Stimulated activated CD4-positive, alpha-beta T cell treated with anti-CD3 and anti-CD28 coated beads, Interleukin-1b, Interleukin-23, amount 100 ng/mL, for 4 hours (primary cell): ENCODE data around the gene FBXO47.

ENCODE experiments used
- DNase-seq, 2 donors: peaks; one replicate each; pipeline ENCODE4 v3.0.0-alpha.2; 2020; ENCODE audit warnings: low read depth in 2 of 2

The FBXO47 gene, protein sequence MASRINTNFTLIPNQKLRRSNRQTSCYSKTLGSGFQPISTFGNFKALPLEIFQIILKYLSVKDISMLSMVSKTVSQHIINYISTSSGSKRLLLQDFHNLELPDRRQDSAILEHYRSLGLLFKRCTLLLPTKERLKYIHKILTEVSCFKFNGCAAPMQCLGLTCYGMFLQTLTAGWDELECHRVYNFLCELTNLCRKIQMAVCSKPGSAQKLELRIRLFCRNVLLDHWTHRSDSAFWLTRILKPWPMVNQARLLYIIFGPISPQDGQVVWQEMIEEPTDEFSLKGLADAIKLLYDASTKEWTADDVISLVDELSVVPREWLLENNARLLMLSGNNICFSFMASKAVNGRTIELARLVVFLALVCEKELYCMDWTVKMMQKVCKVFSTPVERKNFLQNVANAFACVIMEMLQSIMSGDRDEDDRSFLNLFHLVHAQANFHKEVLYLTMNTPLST

DNA sequence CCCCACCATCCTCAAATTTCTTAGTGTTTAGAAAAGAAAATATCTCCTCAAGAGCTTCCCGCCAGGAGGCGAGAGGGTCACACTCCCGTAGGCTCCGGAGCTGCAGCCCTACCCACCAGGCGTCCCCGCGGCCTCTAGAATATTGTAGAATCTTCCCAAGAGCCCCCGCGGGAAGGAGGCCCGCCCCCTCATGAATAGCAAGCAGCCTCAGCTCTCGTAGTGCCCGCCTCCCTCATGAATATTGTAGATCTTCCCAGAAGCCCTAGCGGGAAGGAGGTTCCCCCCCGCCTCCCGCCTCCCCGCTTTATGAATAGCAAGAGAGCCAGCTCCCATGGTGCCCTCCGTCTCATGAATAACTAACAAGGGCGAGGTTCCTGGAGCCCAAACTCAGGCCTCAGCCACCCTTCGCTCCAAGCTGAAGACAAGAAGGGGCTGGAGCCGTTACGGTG is at the start of gene FBXO47:
TSS of gene FBXO47 (minus strand) at position 114 of the 449 bp plus-strand sequence. CDS start 4,378 bp downstream, outside the sequence.
- DNase-seq, result peak; percentile 67 to 69

- no peak for DNase-seq
Observed at GRCh38 chr17:39016193-39017153, 49.3 kb upstream of the FBXO47 start.

DNA sequence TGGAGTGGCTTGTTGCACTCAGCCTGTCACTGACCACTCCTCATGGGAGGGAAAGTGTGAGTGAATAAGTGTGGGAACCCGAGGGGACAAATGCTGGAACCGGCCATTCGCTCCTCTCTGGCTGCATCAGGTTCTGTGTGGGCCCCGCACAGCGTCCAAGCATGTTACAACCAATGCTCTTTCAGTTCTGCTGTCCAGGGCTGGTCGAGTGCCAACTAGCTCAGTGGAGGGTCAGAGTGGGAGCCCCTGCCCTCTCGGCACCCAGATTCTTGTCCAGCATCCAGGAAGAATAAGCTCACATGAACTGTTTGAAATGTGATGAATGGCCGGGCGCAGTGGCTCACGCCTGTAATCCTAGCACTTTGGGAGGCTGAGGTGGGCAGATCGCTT is 48.3 kb upstream of the FBXO47 start:
- DNase-seq, result no peak

DNA sequence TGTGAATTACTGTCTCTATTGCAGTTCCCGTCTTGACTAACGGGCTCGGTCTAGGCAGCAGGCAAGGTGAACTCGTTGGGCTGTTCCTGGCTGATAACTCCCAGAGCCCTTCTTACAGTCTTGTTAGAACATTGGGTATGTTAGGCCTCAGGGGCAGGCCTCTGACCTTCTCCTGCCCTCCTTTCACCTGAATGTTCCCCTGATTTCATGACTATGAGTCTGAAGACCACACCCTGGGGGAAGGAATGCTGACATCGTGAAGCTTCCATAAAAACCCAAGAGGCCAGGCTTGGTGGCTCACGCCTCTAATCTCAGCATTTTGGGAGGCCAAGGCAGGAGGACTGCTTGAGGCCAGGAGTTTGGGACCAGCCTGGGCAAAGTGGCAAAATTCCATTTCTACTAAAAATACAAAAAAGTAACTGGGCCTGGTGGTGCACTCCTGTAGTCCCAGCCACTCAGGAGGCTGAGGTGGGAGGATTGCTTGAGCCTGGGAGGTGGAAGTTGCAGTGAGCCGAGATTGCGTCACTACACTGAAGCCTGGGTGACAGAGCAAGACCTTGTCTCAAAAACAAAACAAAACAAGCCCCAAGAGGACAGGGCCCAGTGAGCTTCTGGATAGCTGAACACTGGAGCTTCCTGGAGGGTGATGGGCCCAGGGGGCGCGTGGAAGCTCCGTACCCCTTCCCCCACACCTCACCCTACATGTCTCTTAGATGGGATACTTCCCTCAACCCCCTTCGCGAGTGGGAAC is 47.8 kb upstream of the FBXO47 start:
- DNase-seq, result no peak

DNA sequence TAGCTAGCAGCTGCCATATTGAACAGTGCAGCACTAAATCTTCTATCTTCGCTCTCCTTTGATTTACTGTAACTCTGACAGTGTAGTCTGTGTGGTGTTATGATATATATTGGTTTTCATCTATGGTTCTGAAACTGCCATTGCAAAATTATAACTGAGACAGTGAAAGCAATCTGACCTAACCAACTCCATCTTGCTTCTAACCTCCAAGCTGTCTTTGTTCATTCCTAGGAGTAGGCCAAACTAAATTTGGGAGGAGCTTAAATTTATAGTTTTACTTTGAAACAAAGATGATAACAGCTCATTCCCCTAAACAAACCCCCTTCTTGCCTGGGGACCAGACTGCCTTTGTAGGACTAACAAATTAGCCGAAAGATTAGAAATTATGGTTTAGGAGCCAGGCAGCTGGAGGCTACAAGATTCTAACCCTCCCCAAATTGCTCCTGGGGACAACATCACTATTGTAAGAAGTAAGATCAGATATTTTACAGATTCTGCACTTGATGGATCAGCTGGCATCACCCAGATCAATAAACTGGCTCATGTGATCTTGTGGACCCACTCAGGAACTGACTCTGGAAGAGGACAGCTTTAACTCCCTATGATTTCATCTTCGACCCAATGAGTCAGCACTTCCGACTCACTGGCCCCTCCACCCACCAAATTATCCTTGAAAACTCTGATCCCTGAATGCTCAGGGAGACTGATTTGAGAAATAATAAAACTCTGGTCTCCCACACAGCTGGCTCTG is 47.0 kb upstream of the FBXO47 start:
- no peak for DNase-seq

- DNase-seq, result no peak
Observed at GRCh38 chr17:39012725-39013124, 45.5 kb upstream of the FBXO47 start.

DNA sequence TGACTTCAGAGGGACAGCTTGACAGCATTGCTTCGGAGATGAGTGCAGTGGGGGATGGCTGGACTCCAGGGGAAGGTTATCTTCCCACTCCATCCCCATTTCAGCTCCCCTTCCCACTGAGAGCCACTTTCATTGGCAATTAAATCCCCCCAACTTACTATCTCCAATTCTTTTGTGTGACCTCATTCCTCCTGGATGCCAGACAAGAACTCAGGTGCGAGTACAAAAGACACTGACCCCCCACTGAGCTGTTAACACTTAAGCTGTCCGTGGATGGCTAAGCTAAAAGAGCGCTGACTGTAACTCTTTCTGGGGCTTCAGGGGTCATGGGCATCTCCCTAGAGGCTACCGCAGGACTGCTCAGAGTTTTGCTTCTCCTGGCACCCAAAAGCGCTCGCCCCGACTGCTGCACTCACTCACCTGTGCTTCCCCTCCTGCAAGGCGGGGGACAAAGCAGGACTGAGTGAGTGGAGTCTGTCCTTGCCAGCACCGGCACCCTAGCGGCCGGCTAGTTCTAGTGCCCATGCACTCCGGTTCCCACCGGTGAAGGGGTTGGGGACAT is 44.8 kb upstream of the FBXO47 start:
- no peak for DNase-seq

DNA sequence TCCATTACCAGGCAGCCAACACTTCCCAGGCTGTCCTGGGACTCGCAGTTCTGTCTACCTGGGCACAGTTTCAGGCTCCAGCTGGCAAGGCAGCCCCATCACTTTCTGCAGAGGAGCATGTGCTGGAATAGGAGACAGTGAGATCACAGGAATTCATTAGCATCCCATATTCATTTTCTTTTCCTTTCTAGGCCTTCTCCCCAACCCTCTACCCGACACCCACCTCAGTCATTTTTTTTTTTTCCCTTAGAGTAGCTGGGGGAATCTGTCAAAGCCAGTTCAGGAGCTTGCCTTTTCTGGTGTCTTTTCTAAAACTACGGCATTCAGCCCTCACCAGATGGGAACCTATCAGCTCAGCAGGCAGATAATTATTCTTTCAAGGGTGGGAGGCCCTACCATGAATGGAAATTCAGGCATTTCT is 42.4 kb upstream of the FBXO47 start:
- no peak for DNase-seq

DNA sequence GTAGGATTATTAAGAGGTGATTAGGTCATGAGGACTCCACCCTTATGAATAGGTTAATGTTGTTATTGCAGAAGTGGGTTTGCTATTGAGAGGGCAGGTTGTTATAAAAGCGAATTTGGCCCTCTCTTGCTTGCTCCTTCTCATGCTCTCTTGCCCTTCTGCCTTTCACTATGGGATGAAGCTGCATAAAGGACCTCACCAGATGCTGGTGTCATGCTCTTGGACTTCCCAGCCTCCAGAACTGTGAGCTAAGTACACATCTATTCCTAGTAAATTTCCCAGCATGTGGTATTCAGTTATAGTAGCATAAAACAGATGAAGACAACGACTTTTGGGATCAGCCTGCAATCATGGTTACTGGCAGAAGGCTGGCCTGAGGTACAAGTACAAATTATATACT is 41.4 kb upstream of the FBXO47 start:
- no peak for DNase-seq

GRCh38 chr17:39002991-39003715 is 36.0 kb upstream of the FBXO47 start:
- DNase-seq, result peak in 1 of 2 donors; percentile 21

DNA sequence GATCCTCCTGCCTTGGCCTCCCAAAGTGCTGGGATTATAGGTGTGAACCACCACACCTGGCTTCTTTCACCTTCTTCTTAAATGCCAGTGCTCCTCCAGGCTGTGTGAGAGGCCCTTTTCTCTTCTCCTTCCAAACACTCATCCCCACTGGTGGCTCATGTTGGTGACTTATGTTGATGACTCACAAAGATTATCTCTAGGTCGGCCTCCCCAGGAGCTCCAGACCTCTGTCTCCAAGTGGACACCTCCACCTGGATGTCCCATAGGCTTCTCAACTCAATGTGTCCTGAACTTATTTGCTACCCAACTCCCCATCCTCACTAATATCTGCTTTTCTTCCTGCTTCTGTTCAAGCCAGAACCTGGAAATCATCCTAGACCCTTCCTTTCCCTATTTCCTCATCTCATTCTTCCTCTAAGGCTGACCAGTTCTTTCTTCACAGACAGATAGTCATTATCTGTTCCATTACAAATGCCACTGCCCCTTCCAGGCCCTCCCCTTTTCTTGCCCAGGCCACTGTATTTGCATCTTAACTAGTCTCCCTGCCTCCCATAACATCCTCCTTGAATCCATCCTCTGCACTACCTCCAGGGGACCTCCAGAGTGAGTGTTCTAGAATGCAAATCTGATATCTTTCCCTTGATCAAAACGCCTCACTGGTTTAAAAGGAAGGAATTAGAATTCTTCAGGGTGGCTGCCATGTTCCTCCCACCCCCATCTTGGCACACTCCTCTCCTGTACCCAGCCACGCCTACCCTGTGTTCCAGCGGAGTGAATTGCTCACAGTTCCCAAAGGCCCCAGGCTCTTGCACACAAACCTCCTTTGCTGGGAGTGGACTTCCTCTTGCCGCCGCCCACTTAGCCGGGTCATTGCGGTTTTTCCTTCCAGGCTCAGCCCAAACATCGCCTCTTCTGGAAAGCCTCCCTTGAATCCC is 34.8 kb upstream of the FBXO47 start:
- no peak for DNase-seq

- no peak for DNase-seq
Observed at GRCh38 chr17:39000021-39000601, 32.9 kb upstream of the FBXO47 start.

GRCh38 chr17:38996660-38997337 is 29.6 kb upstream of the FBXO47 start:
- DNase-seq, result no peak

- no peak for DNase-seq
Observed at GRCh38 chr17:38994026-38994425, 26.8 kb upstream of the FBXO47 start.

GRCh38 chr17:38984666-38985065 is 17.5 kb upstream of the FBXO47 start:
- no peak for DNase-seq

DNA sequence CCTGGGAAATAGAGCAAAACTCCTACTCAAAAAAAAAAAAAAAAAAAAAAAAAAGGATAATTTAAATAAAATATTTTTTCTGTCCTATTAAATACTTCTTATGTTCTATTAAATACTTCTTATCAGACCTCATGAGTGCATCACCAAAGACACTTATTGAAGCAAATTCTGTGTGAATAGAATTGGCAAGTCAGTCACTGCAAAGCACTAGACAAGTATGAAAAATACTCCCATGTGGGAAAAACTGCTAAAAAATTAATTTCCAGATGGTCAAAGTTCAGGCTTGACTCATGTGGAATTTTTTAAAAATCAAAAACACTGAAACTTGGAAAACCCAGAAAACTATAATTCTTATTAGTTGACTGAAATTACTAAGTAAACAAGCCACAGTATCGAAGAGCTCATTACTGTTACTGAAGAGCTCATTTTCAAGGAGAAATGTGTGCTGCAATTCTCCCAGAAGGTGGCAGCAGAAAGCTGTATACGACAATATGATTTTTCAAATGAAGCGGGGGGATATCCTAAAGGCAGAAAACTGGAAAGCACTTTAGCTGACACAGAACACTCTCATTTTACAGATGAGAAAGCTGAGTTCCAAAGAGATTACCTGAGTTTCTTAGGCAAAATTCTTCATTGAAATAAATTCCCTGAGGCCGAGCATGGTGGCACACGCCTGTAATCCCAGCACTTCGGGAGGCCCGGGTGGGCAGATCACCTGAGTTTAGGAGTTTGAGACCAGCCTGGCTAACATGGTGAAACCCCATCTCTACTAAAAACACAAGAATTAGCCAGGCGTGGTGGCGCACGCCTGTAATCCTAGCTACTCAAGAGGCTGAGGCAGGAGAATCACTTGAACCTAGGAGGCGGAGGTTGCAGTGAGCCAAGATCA is 15.9 kb upstream of the FBXO47 start:
- DNase-seq, result peak in 1 of 2 donors; percentile 36

GRCh38 chr17:38981636-38982035 is 14.4 kb upstream of the FBXO47 start:
- DNase-seq, result no peak
